Measurements from ENCODE around the gene JOSD2.

The JOSD2 gene

GRCh38 chr19:50482916-50483315 is 28.1 kb downstream of the JOSD2 start:
- H3K9me3 ChIP-seq = no peaks in the 10 kb centered on the region
- H3K4me3 ChIP-seq = no peak overlapping the region
- peaks cover 24 to 67% (median 60%) of the 10 kb centered on the region in 3 donors for H3K36me3 ChIP-seq
- no peak overlapping the region for H3K27ac ChIP-seq
- no peak for DNase-seq
- intact Hi-C loops (cut with DNase I; ENCODE audit: low total_unique reads) = no loop called here
- H3K4me1 ChIP-seq = peaks cover 0 to 7% (median 3%) of the 10 kb centered on the region in 4 donors
- TF ChIP-seq CTCF (IDR thresholded peaks at IDR 0.05) = no peak
- peaks cover 0 to 22% of the 10 kb centered on the region in 2 donors for H3K27me3 ChIP-seq

- H3K27me3 ChIP-seq = peaks cover 0 to 17% of the 10 kb centered on the region in 2 donors
Measured at GRCh38 chr19:50482271-50482855, 28.6 kb downstream of the JOSD2 start.

GRCh38 chr19:50481351-50482149 is 29.4 kb downstream of the JOSD2 start:
- H3K4me1 ChIP-seq = peaks cover 0 to 18% (median 14%) of the 10 kb centered on the region in 4 donors
- peaks cover 0 to 9% of the 10 kb centered on the region in 2 donors for H3K27me3 ChIP-seq
- H3K36me3 ChIP-seq = peaks cover 24 to 67% (median 60%) of the 10 kb centered on the region in 3 donors
- H3K9me3 ChIP-seq = no peaks in the 10 kb centered on the region
- intact Hi-C loops (cut with DNase I; ENCODE audit: low total_unique reads) = no loop called here
- H3K27ac ChIP-seq = no peak overlapping the region
- TF ChIP-seq CTCF (IDR thresholded peaks at IDR 0.05) = no peak
- no peak for DNase-seq
- H3K4me3 ChIP-seq = no peak overlapping the region

More at GRCh38 chr19:50482271-50482855, 28.6 kb downstream of the JOSD2 start:
- TF ChIP-seq CTCF (IDR thresholded peaks at IDR 0.05) = no peak
- Histone ChIP-seq H3K27ac (no peak overlapping the region), H3K4me1 (peaks cover 0 to 12% (median 8%) of the 10 kb centered on the region in 4 donors), H3K9me3 (no peaks in the 10 kb centered on the region), H3K4me3 (no peak overlapping the region), H3K36me3 (peaks cover 24 to 67% (median 60%) of the 10 kb centered on the region in 3 donors)
- intact Hi-C loops (cut with DNase I; ENCODE audit: low total_unique reads) = no loop called here
- DNase-seq = no peak

- TF ChIP-seq CTCF (IDR thresholded peaks at IDR 0.05) = no peak
- H3K27me3 ChIP-seq = no peaks in the 10 kb centered on the region
- peaks cover 0 to 21% (median 14%) of the 10 kb centered on the region in 4 donors for H3K4me1 ChIP-seq
- H3K9me3 ChIP-seq = no peaks in the 10 kb centered on the region
- peaks cover 24 to 67% (median 60%) of the 10 kb centered on the region in 3 donors for H3K36me3 ChIP-seq
- H3K27ac ChIP-seq = no peak overlapping the region
- no peak for DNase-seq
- no peak overlapping the region for H3K4me3 ChIP-seq
- intact Hi-C loops (cut with DNase I; ENCODE audit: low total_unique reads) = no loop called here
Measured at GRCh38 chr19:50480281-50481111, 30.5 kb downstream of the JOSD2 start.

GRCh38 chr19:50479761-50480251 is 31.2 kb downstream of the JOSD2 start:
- H3K27ac ChIP-seq = no peak overlapping the region

More at GRCh38 chr19:50479761-50480251, 31.2 kb downstream of the JOSD2 start:
- H3K4me1 ChIP-seq = peaks cover 0 to 21% (median 14%) of the 10 kb centered on the region in 4 donors
- no peaks in the 10 kb centered on the region for H3K9me3 ChIP-seq
- H3K27me3 ChIP-seq = no peaks in the 10 kb centered on the region
- TF ChIP-seq CTCF (IDR thresholded peaks at IDR 0.05) = no peak
- H3K36me3 ChIP-seq = peaks cover 21 to 61% (median 55%) of the 10 kb centered on the region in 3 donors
- no peak for DNase-seq
- intact Hi-C loops (cut with DNase I; ENCODE audit: low total_unique reads) = no loop called here
- H3K4me3 ChIP-seq = no peak overlapping the region
